ENCODE data around the gene COPB2.

COPB2 gene

GRCh38 chr3:139355476-139355875 lies 34.0 kb downstream of the COPB2 start:
- H3K4me2 ChIP-seq (ENCODE audit: low read depth, low read length, poor library complexity, severe bottlenecking) = no peak overlapping the region
- no peaks in the 10 kb centered on the region for H3K79me2 ChIP-seq (ENCODE audit: insufficient read depth, low read length)
- H3F3A ChIP-seq (ENCODE audit: insufficient read depth) = peaks cover 7% of the 10 kb centered on the region; the same call in 1 of the 2 replicates
- peaks cover 48% of the 10 kb centered on the region for H3K36me3 ChIP-seq (ENCODE audit: low read length)
- H3K27ac ChIP-seq (ENCODE audit: low read depth, low read length) = no peak overlapping the region
- H3K9ac ChIP-seq (ENCODE audit: low read length) = no peak overlapping the region
- H3K27me3 ChIP-seq (ENCODE audit: low read length) = no peaks in the 10 kb centered on the region
- H4K20me1 ChIP-seq (ENCODE audit: low read depth, low read length) = no peaks in the 10 kb centered on the region
- no peaks in the 10 kb centered on the region for H3K9me2 ChIP-seq (replicated peaks; ENCODE audit: insufficient read depth, low read length)
- H3K4me3 ChIP-seq (ENCODE audit: insufficient read depth, low read length, poor library complexity, severe bottlenecking) = no peak overlapping the region
- H3K9me3 ChIP-seq (ENCODE audit: insufficient read depth, low read length) = no peaks in the 10 kb centered on the region
- no peak overlapping the region for H2AFZ ChIP-seq (ENCODE audit: low read depth, low read length, severe bottlenecking)
- TF ChIP-seq, protein P1, sequence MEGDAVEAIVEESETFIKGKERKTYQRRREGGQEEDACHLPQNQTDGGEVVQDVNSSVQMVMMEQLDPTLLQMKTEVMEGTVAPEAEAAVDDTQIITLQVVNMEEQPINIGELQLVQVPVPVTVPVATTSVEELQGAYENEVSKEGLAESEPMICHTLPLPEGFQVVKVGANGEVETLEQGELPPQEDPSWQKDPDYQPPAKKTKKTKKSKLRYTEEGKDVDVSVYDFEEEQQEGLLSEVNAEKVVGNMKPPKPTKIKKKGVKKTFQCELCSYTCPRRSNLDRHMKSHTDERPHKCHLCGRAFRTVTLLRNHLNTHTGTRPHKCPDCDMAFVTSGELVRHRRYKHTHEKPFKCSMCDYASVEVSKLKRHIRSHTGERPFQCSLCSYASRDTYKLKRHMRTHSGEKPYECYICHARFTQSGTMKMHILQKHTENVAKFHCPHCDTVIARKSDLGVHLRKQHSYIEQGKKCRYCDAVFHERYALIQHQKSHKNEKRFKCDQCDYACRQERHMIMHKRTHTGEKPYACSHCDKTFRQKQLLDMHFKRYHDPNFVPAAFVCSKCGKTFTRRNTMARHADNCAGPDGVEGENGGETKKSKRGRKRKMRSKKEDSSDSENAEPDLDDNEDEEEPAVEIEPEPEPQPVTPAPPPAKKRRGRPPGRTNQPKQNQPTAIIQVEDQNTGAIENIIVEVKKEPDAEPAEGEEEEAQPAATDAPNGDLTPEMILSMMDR (IDR thresholded peaks at IDR 0.05; ENCODE audit: insufficient read depth, low read length, poor library complexity, severe bottlenecking) = no peak
- TF ChIP-seq EZH2phosphoT487 (conservative IDR thresholded peaks at IDR 0.05; ENCODE audit: low read length) = no peak

DNA sequence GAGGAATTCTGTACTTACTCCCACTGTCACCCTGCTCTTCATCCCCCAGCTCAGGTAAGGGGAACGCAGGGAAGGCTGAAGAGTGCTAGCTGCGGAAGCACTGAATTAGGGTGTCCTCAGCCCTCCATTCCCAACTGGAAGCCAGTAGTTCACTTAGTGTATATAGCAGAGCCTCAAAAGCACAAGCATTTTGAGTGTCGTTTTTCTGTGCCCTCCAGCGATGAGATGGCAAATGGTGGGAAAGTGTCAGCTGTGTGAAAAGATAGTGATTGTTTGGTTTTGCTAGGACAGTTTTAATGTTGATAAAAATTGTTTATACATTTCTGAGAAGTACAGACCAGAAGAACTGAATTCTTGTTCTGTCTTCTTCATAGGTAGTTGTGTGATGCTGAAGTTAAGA lies 34.8 kb downstream of the COPB2 start:
- no peak overlapping the region for H2AFZ ChIP-seq (ENCODE audit: low read depth, low read length, severe bottlenecking)
- no peaks in the 10 kb centered on the region for H3K79me2 ChIP-seq (ENCODE audit: insufficient read depth, low read length)
- peaks cover 44% of the 10 kb centered on the region for H3K36me3 ChIP-seq (ENCODE audit: low read length)
- no peak overlapping the region for H3K4me3 ChIP-seq (ENCODE audit: insufficient read depth, low read length, poor library complexity, severe bottlenecking)
- H4K20me1 ChIP-seq (ENCODE audit: low read depth, low read length) = no peaks in the 10 kb centered on the region
- peaks cover 7% of the 10 kb centered on the region; the same call in 1 of the 2 replicates for H3F3A ChIP-seq (ENCODE audit: insufficient read depth)
- H3K9me2 ChIP-seq (replicated peaks; ENCODE audit: insufficient read depth, low read length) = no peaks in the 10 kb centered on the region
- H3K27ac ChIP-seq (ENCODE audit: low read depth, low read length) = no peak overlapping the region
- no peaks in the 10 kb centered on the region for H3K27me3 ChIP-seq (ENCODE audit: low read length)
- H3K4me2 ChIP-seq (ENCODE audit: low read depth, low read length, poor library complexity, severe bottlenecking) = no peak overlapping the region
- H3K9me3 ChIP-seq (ENCODE audit: insufficient read depth, low read length) = no peaks in the 10 kb centered on the region
- TF ChIP-seq, protein P1 (IDR thresholded peaks at IDR 0.05; ENCODE audit: insufficient read depth, low read length, poor library complexity, severe bottlenecking) = no peak
- TF ChIP-seq EZH2phosphoT487 (conservative IDR thresholded peaks at IDR 0.05; ENCODE audit: low read length) = no peak
- H3K9ac ChIP-seq (ENCODE audit: low read length) = no peak overlapping the region

DNA sequence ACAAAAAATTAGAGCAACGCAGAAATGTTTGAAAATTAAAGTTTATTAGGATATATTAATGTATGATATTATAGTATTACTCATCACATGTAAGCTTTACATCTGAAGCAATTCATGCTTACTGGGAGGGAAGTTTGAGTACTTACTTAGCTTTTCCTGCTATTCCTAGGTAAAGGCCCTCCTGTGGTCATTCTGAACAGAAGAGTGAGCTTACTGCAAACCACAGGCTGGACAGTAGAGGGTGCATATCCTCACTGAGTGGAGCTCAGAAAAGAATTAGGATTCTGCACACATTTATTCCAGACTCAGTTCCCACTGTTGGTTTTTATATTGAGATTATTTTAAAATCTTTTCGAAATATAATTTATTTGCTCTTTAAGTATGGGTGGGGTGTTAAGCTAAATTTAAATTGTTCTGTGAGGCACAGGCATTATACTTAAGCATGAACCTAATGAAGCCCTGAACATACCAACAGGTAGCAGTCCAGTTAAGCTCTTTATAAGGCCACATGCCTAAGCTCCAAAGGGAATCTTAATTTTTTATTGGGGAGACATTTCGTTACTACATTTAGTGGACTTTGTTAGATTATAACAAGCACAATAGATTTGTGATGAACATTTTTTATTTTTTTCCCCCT lies 35.4 kb downstream of the COPB2 start:
- H3K27ac ChIP-seq (ENCODE audit: low read depth, low read length) = no peak overlapping the region
- no peak overlapping the region for H3K4me2 ChIP-seq (ENCODE audit: low read depth, low read length, poor library complexity, severe bottlenecking)
- H3K36me3 ChIP-seq (ENCODE audit: low read length) = peaks cover 40% of the 10 kb centered on the region; the same call in 1 of the 2 replicates
- H3K9me3 ChIP-seq (ENCODE audit: insufficient read depth, low read length) = no peaks in the 10 kb centered on the region
- H3K9ac ChIP-seq (ENCODE audit: low read length) = no peak overlapping the region
- no peaks in the 10 kb centered on the region for H3K27me3 ChIP-seq (ENCODE audit: low read length)
- no peak overlapping the region for H2AFZ ChIP-seq (ENCODE audit: low read depth, low read length, severe bottlenecking)
- H3K4me3 ChIP-seq (ENCODE audit: insufficient read depth, low read length, poor library complexity, severe bottlenecking) = no peak overlapping the region
- no peaks in the 10 kb centered on the region for H4K20me1 ChIP-seq (ENCODE audit: low read depth, low read length)
- H3K79me2 ChIP-seq (ENCODE audit: insufficient read depth, low read length) = no peaks in the 10 kb centered on the region
- H3K9me2 ChIP-seq (replicated peaks; ENCODE audit: insufficient read depth, low read length) = no peaks in the 10 kb centered on the region
- TF ChIP-seq EZH2phosphoT487 (conservative IDR thresholded peaks at IDR 0.05; ENCODE audit: low read length) = no peak
- TF ChIP-seq, protein P1 (IDR thresholded peaks at IDR 0.05; ENCODE audit: insufficient read depth, low read length, poor library complexity, severe bottlenecking) = peak; percentile 43
- peaks cover 7% of the 10 kb centered on the region; the same call in 1 of the 2 replicates for H3F3A ChIP-seq (ENCODE audit: insufficient read depth)
